ENCODE data around the gene NT5C2.
"Not testable (repeated sequence)": the region's sequence is repeated elsewhere in the genome, so short reads cannot be mapped to it uniquely, and the experiment has no call there.

NT5C2 gene

DNA sequence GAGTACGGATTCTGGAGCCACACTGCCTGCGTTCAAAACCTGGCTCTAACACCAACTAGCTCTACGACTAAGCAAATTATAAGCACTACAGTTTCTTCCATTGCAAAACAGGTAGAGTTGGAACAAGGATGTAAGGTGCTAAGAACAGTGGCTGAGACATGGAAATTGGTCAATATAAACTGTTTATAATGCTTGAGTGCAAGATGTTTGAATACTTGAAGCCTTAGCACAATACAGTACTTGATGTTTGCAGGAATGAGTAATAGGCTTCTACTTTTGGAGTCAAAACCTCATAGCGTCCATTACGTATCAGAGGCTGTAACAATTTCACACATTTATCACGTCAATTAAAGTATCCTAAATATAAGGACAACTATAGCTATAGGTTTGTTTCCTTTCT lies 6.9 kb downstream of the NT5C2 start:
- no CpG with 5 or more reads among the region's 6 CpGs for WGBS, 2 donors (ENCODE audit: extremely low coverage in 2 of 2, insufficient read length in 2 of 2, insufficient replicate concordance in 1 of 2)
- H3K4me3 ChIP-seq (ENCODE audit: low read length in 2 of 2) = no peak overlapping the region
- no peak overlapping the region for H2BK12ac ChIP-seq (ENCODE audit: low read length)
- peaks cover 3 to 4% of the 10 kb centered on the region in 2 donors for H3K4me1 ChIP-seq (ENCODE audit: control insufficient read depth in 2 of 2, insufficient read depth in 1 of 2, low read depth in 1 of 2, low read length in 2 of 2)
- H3K23ac ChIP-seq (ENCODE audit: low read depth, low read length, poor library complexity) = no peak overlapping the region
- no peak overlapping the region for H2BK15ac ChIP-seq (ENCODE audit: low read length)
- no peak overlapping the region for H3K4me2 ChIP-seq (ENCODE audit: insufficient read depth, low read length, poor library complexity, severe bottlenecking)
- H2BK5ac ChIP-seq (ENCODE audit: low read length) = no peak overlapping the region
- H3K36me3 ChIP-seq (replicated peaks in 1 of 2; ENCODE audit: control insufficient read depth in 2 of 2, insufficient read depth in 2 of 2, low read length in 2 of 2) = peaks cover 0 to 32% of the 10 kb centered on the region in 2 donors
- no peaks in the 10 kb centered on the region for H3K27me3 ChIP-seq (ENCODE audit: control insufficient read depth in 3 of 3, insufficient read depth in 3 of 3, low read depth in 1 of 3, low read length in 3 of 3)
- no peak overlapping the region for H3K9ac ChIP-seq (ENCODE audit: low read depth, low read length, poor library complexity)
- H3K27ac ChIP-seq (replicated peaks; ENCODE audit: low read length) = no peak overlapping the region
- no peak overlapping the region for H4K91ac ChIP-seq (ENCODE audit: low read depth, low read length, poor library complexity)
- no peak for DNase-seq (ENCODE audit: low spot score)
- no peak overlapping the region for H2BK120ac ChIP-seq (ENCODE audit: low read depth, low read length)
- no peak overlapping the region for H2AK5ac ChIP-seq (ENCODE audit: low read depth, low read length)
- H2AFZ ChIP-seq (ENCODE audit: low read length) = no peak overlapping the region
- H4K8ac ChIP-seq (ENCODE audit: low read depth, low read length) = no peak overlapping the region
- no peak overlapping the region for H3K18ac ChIP-seq (ENCODE audit: low read length)
- H3K9me3 ChIP-seq (replicated peaks in 1 of 2; ENCODE audit: control insufficient read depth in 2 of 2, insufficient read depth in 1 of 2, low read depth in 1 of 2, low read length in 2 of 2) = no peaks in the 10 kb centered on the region
- H3K4ac ChIP-seq (ENCODE audit: low read length) = no peak overlapping the region
- no peaks in the 10 kb centered on the region for H3K79me1 ChIP-seq (ENCODE audit: low read depth, low read length)
- no peak overlapping the region for H3K14ac ChIP-seq (ENCODE audit: low read length)

DNA sequence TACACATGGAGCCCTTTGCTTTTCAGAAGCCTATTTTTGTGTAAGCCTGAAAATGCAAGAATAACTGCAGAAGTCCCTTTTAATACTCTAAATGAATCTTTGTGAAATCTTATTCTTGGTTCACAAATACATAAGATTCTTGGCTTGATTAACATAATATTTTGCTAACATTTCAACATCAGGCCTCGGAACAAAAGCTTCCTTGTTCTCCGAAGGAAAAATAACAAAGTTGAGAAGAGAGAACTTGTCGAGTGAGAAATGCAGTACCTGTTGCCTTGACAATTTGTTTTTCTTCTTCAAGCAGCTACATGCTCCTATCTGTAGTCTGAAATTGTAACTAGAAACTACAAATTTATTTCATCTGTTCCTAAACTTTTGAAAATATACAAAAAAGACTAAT lies 8.5 kb downstream of the NT5C2 start:
- Histone ChIP-seq H3K4me3 (ENCODE audit: low read length in 2 of 2) (no peak overlapping the region), H4K8ac (ENCODE audit: low read depth, low read length) (no peak overlapping the region), H2BK12ac (ENCODE audit: low read length) (no peak overlapping the region), H2BK120ac (ENCODE audit: low read depth, low read length) (no peak overlapping the region), H2BK15ac (ENCODE audit: low read length) (no peak overlapping the region), H3K9me3 (replicated peaks in 1 of 2; ENCODE audit: control insufficient read depth in 2 of 2, insufficient read depth in 1 of 2, low read depth in 1 of 2, low read length in 2 of 2) (no peaks in the 10 kb centered on the region), H2AFZ (ENCODE audit: low read length) (no peak overlapping the region), H3K27me3 (ENCODE audit: control insufficient read depth in 3 of 3, insufficient read depth in 3 of 3, low read depth in 1 of 3, low read length in 3 of 3) (no peaks in the 10 kb centered on the region), H3K18ac (ENCODE audit: low read length) (no peak overlapping the region), H2BK5ac (ENCODE audit: low read length) (no peak overlapping the region), H3K27ac (replicated peaks; ENCODE audit: low read length) (no peak overlapping the region), H4K91ac (ENCODE audit: low read depth, low read length, poor library complexity) (no peak overlapping the region), H3K4me2 (ENCODE audit: insufficient read depth, low read length, poor library complexity, severe bottlenecking) (no peak overlapping the region), H3K9ac (ENCODE audit: low read depth, low read length, poor library complexity) (no peak overlapping the region), H3K14ac (ENCODE audit: low read length) (no peak overlapping the region), H3K4me1 (ENCODE audit: control insufficient read depth in 2 of 2, insufficient read depth in 1 of 2, low read depth in 1 of 2, low read length in 2 of 2) (peaks cover 2 to 3% of the 10 kb centered on the region in 2 donors), H2AK5ac (ENCODE audit: low read depth, low read length) (no peak overlapping the region), H3K4ac (ENCODE audit: low read length) (no peak overlapping the region), H3K79me1 (ENCODE audit: low read depth, low read length) (no peaks in the 10 kb centered on the region), H3K23ac (ENCODE audit: low read depth, low read length, poor library complexity) (no peak overlapping the region), H3K36me3 (replicated peaks in 1 of 2; ENCODE audit: control insufficient read depth in 2 of 2, insufficient read depth in 2 of 2, low read length in 2 of 2) (peaks cover 4 to 44% of the 10 kb centered on the region in 2 donors)
- DNase-seq (ENCODE audit: low spot score) = no peak
- no CpG with 5 or more reads among the region's 3 CpGs for WGBS, 2 donors (ENCODE audit: extremely low coverage in 2 of 2, insufficient read length in 2 of 2, insufficient replicate concordance in 1 of 2)

DNA sequence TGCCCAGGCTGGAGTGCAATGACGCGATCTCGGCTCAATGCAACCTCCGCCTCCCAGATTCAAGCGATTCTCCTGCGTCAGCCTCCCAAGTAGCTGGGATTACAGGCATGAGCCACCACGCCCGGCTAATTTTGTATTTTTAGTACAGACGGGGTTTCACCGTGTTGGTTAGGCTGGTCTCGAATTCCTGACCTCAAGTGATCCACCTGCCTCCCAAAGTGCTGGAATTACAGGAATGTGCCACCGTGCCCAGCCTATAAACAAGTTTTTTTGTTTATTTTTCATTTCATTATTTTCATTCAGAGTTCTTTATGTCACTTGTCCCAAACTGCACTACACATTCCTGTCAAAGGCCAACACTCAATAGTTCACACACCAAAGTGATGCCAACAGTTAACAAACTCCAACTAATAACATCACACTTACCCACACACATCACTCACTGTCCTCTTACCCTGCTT lies 9.1 kb downstream of the NT5C2 start:
- not testable (repeated sequence) for H3K27ac ChIP-seq (replicated peaks; ENCODE audit: low read length); H3K4ac ChIP-seq (ENCODE audit: low read length); H3K18ac ChIP-seq (ENCODE audit: low read length); H2AK5ac ChIP-seq (ENCODE audit: low read depth, low read length); H3K4me3 ChIP-seq (ENCODE audit: low read length in 2 of 2); H3K23ac ChIP-seq (ENCODE audit: low read depth, low read length, poor library complexity); DNase-seq (ENCODE audit: low spot score); H3K79me1 ChIP-seq (ENCODE audit: low read depth, low read length); H2BK12ac ChIP-seq (ENCODE audit: low read length); H3K14ac ChIP-seq (ENCODE audit: low read length); H2BK120ac ChIP-seq (ENCODE audit: low read depth, low read length); H3K27me3 ChIP-seq (ENCODE audit: control insufficient read depth in 3 of 3, insufficient read depth in 3 of 3, low read depth in 1 of 3, low read length in 3 of 3); H2BK5ac ChIP-seq (ENCODE audit: low read length); H3K4me1 ChIP-seq (ENCODE audit: control insufficient read depth in 2 of 2, insufficient read depth in 1 of 2, low read depth in 1 of 2, low read length in 2 of 2); H3K4me2 ChIP-seq (ENCODE audit: insufficient read depth, low read length, poor library complexity, severe bottlenecking); H4K91ac ChIP-seq (ENCODE audit: low read depth, low read length, poor library complexity); H3K9ac ChIP-seq (ENCODE audit: low read depth, low read length, poor library complexity); H2AFZ ChIP-seq (ENCODE audit: low read length); H3K9me3 ChIP-seq (replicated peaks in 1 of 2; ENCODE audit: control insufficient read depth in 2 of 2, insufficient read depth in 1 of 2, low read depth in 1 of 2, low read length in 2 of 2); H2BK15ac ChIP-seq (ENCODE audit: low read length); H4K8ac ChIP-seq (ENCODE audit: low read depth, low read length)
- H3K36me3 ChIP-seq (replicated peaks in 1 of 2; ENCODE audit: control insufficient read depth in 2 of 2, insufficient read depth in 2 of 2, low read length in 2 of 2) = peaks cover 4 to 49% of the 10 kb centered on the region in 2 donors
- no CpG with 5 or more reads among the region's 12 CpGs for WGBS, 2 donors (ENCODE audit: extremely low coverage in 2 of 2, insufficient read length in 2 of 2, insufficient replicate concordance in 1 of 2)

DNA sequence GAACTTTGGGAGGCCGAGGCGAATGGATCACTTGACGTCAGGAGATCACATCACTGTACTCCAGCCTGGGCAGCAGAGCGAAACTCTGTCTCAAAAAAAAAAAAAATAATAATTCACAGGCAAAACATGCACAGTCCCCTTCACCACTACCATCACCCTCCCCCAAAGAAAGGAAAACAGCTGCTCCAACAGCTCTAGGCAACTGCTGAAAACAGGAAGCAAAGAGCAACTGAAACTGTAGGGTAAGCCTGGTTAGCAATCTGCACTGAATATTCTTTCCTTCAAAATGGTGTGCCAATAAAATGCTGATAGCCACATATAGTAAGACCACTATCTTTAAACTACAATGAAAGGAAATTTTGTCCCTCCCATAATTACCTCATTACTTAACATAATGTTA lies 11.8 kb downstream of the NT5C2 start:
- Histone ChIP-seq H3K18ac (ENCODE audit: low read length) (no peak overlapping the region), H2BK5ac (ENCODE audit: low read length) (no peak overlapping the region), H3K14ac (ENCODE audit: low read length) (no peak overlapping the region), H3K9ac (ENCODE audit: low read depth, low read length, poor library complexity) (no peak overlapping the region), H4K91ac (ENCODE audit: low read depth, low read length, poor library complexity) (no peak overlapping the region), H2BK15ac (ENCODE audit: low read length) (no peak overlapping the region), H3K4me1 (ENCODE audit: control insufficient read depth in 2 of 2, insufficient read depth in 1 of 2, low read depth in 1 of 2, low read length in 2 of 2) (peaks cover 2 to 3% of the 10 kb centered on the region in 2 donors), H3K4me2 (ENCODE audit: insufficient read depth, low read length, poor library complexity, severe bottlenecking) (no peak overlapping the region), H3K4ac (ENCODE audit: low read length) (no peak overlapping the region), H2AFZ (ENCODE audit: low read length) (no peak overlapping the region), H3K9me3 (replicated peaks in 1 of 2; ENCODE audit: control insufficient read depth in 2 of 2, insufficient read depth in 1 of 2, low read depth in 1 of 2, low read length in 2 of 2) (no peaks in the 10 kb centered on the region), H2BK12ac (ENCODE audit: low read length) (no peak overlapping the region), H3K36me3 (replicated peaks in 1 of 2; ENCODE audit: control insufficient read depth in 2 of 2, insufficient read depth in 2 of 2, low read length in 2 of 2) (peaks cover 4 to 62% of the 10 kb centered on the region in 2 donors), H3K23ac (ENCODE audit: low read depth, low read length, poor library complexity) (no peak overlapping the region), H2BK120ac (ENCODE audit: low read depth, low read length) (no peak overlapping the region), H3K4me3 (ENCODE audit: low read length in 2 of 2) (no peak overlapping the region), H3K27ac (replicated peaks; ENCODE audit: low read length) (no peak overlapping the region), H4K8ac (ENCODE audit: low read depth, low read length) (no peak overlapping the region), H3K79me1 (ENCODE audit: low read depth, low read length) (no peaks in the 10 kb centered on the region), H3K27me3 (ENCODE audit: control insufficient read depth in 3 of 3, insufficient read depth in 3 of 3, low read depth in 1 of 3, low read length in 3 of 3) (no peaks in the 10 kb centered on the region), H2AK5ac (ENCODE audit: low read depth, low read length) (no peak overlapping the region)
- WGBS, 2 donors (ENCODE audit: extremely low coverage in 2 of 2, insufficient read length in 2 of 2, insufficient replicate concordance in 1 of 2) = no CpG with 5 or more reads among the region's 4 CpGs
- no peak for DNase-seq (ENCODE audit: low spot score)

Measured in neuronal stem cell (in vitro differentiated cells).